Fibroblast of gingiva (primary cell): ENCODE measurements around the gene OR8U1.
"Not testable (repeated sequence)": the region's sequence is repeated elsewhere in the genome, so short reads cannot be mapped to it uniquely, and the experiment has no call there.

ENCODE experiments used
- DNase-seq: peaks from one replicate; pipeline ENCODE4 v3.0.0-alpha.2; 2011; ENCODE audit warnings: low read depth

Gene OR8U1

GRCh38 chr11:56375324-56375723, at the start of gene OR8U1:
TSS of gene OR8U1 (plus strand) at chr11:56375624. CDS start at chr11:56375624, 0 bp downstream.
- no peak for DNase-seq

GRCh38 chr11:56331861-56332491, 43.4 kb upstream of the OR8U1 start:
- no peak for DNase-seq

GRCh38 chr11:56333156-56333555, 42.3 kb upstream of the OR8U1 start:
- no peak for DNase-seq

GRCh38 chr11:56340289-56340688, 35.1 kb upstream of the OR8U1 start:
- no peak for DNase-seq

- no peak for DNase-seq
Observed at GRCh38 chr11:56345739-56346138, 29.7 kb upstream of the OR8U1 start, which contains the start of gene OR8K1. TSS of gene OR8K1 (plus strand) at chr11:56346039. CDS start at chr11:56346039, 0 bp downstream.

GRCh38 chr11:56353991-56354390, 21.4 kb upstream of the OR8U1 start, which contains the start of gene OR8J1:
TSS of gene OR8J1 (plus strand) at chr11:56354291. CDS start at chr11:56360247, 5,956 bp downstream.
- no peak for DNase-seq

- DNase-seq = no peak
Observed at GRCh38 chr11:56380120-56380519, 4.7 kb downstream of the OR8U1 start.

GRCh38 chr11:56394381-56394780, 19.0 kb downstream of the OR8U1 start:
- no peak for DNase-seq

- DNase-seq = no peak
Observed at GRCh38 chr11:56396047-56396446, 20.6 kb downstream of the OR8U1 start.

- not testable (repeated sequence) for DNase-seq
Observed at GRCh38 chr11:56401858-56402461, 26.5 kb downstream of the OR8U1 start.

GRCh38 chr11:56404393-56404792, 29.0 kb downstream of the OR8U1 start:
- DNase-seq = no peak

- no peak for DNase-seq
Observed at GRCh38 chr11:56410801-56411200, 35.4 kb downstream of the OR8U1 start.

GRCh38 chr11:56412396-56412795, 37.0 kb downstream of the OR8U1 start, which contains the start of gene OR5AL1:
TSS of gene OR5AL1 (plus strand) at chr11:56412696.
- no peak for DNase-seq
